HG03095 (cell line): ENCODE data around the gene ZFP62.
"Not testable (repeated sequence)": the region's sequence is repeated elsewhere in the genome, so short reads cannot be mapped to it uniquely, and the experiment has no call there.

Experiments
- ATAC-seq: cut with Tn5 transposase; IDR thresholded peaks from one replicate; pipeline ENCODE4 v1.9.1; 2021; ENCODE audit warnings: moderate library complexity; ENCODE audit not compliant: unreplicated experiment

The ZFP62 gene

GRCh38 chr5:180860887-180861822 is at the start of gene ZFP62:
ZFP62 (minus strand) TSS chr5:180861276; CDS start chr5:180861219, 57 bp downstream.
- peak; percentile 85 for ATAC-seq

DNA sequence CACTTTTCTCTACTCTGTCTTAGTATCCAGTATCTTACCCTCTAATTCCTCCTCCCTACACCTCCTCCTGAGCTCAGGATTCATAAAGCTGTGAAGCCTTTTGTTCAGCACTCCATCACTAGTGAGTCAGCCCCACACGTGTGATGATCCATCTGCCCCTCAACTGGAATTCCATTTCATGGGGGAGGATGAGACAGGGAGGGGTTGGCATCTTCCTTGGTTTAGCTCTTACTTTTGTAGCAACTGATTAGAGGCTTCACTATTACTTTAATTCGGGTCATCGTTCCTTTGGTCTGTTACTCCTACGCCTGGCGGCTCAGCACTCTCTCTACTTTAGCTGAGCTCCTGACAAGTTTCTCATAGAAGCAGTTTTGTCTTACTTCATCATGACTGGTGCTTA is 49.7 kb upstream of the ZFP62 start:
- ATAC-seq, result no peak

GRCh38 chr5:180910182-180910581 is 49.1 kb upstream of the ZFP62 start:
- ATAC-seq, result no peak

DNA sequence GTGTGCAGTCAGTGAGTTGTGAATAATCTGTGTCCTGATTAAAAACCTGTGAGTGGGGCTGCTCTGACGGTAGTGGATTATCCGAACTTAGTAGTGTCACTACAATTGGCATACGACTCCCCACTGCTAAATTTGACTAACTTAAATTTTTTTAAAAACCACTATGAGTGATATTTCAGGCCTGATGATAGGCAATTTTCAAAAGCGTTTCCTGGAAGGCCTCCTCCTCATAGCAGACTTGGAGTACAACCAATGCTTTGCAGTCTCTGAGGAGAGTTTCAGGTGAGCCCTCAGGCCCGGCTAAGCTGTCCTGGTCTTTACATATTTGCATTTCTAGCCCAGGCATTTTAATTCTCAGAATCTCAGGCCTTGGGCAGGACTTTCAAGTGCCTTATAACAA is 48.7 kb upstream of the ZFP62 start:
- no peak for ATAC-seq

DNA sequence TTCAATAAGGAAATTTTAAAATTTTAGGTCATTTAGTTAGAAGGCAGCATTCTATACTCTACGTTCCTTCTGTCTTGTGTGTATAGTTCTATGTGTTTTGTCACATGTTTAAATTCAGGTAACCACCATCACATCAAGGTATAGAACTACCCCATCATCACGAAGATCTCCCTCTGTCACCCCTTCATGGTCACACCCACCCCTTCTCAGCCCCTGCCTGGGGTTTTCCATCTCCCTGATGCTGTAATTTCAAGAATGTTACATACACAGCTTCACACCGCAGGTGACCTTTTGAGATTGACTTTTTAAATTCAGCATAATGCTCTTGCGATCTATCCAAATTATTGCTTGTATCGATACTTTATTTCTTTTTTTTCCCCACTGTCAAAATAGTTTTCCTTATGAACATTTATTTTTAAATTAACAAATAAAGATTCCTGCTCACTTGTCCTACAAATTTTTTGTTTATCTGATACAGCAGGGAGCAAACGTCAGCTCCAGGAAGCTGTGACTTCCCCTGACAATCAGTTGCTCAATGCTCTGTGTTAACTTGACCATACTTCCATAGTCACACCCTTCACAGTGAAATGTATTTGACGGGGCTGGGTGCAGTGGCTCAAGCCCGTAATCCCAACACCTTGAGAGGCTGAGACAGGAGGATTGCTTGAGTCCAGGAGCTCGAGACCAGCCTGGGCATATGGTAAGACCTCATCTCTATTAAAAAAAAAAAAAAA is 48.1 kb upstream of the ZFP62 start:
- ATAC-seq, result no peak

GRCh38 chr5:180908400-180908799 is 47.3 kb upstream of the ZFP62 start:
- ATAC-seq, result no peak

DNA sequence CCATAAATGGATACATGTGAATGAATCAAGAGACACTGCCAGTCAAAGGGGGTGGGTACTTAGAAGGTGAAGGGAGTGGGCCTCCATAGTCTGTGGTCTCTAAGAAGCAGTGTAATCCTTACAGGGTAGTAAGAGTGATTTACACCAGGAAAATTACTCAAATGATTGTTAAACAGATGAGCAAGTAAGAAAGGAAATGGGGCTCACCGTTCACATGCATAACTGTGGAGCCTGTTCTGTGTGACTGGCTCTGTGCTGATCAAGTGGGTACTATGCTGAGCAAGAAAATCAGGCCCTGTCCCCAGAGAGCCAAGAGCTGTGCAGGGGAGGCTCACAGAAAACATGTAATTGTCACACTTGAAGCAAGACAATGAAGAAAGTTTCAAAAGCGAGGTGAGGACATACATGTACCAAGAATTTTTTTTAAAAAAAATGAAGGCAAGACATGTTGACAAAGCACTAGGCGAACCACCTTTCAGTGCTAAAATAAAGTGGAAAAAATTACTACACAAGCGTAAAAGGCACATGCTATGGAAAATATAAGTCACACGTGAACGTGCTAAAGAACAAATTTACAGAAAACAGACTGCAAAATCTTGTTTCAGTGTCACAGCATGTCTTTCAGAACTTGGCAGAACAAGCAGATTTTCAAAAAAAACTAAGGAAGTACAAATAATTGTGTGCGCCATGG is 40.4 kb upstream of the ZFP62 start:
- ATAC-seq, result no peak

DNA sequence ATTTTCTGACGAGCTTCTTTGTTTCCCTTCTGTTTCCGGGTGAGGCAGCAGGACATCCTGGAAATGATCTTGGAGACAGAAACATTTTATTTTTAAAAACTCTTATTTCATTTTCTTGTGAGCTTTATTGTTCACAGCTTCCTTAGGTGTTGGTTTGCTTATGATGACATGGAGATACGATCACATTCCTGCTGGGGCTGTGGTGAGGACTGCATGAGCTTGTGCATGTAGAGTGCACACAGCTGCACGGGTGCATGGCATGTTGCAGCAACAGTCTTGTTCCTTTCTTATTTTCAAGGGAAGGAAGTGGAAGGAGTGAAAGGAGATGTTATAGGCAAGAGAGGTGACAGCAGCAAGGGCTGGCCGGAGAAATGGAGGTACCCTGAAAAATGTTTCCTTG is 39.1 kb upstream of the ZFP62 start:
- no peak for ATAC-seq

GRCh38 chr5:180898621-180899246 is 37.7 kb upstream of the ZFP62 start, which contains the start of gene BTNL8:
BTNL8 (plus strand) TSS chr5:180899159; CDS start chr5:180899311, 152 bp downstream.
- no peak for ATAC-seq

DNA sequence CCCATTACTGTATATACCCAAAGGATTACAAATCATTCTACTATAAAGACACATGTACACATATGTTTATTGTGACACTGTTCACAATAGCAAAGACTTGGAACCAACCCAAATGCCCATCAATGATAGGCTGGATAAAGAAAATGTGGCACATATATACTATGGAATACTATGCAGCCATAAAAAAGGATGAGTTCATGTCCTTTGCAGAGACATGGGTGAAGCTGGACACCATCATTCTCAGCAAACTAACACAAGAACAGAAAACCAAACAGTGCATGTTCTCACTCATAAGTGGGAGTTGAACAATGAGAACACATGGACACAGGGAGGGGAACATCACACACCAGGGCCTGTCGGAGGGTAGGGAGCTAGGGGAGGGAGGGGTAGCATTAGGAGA is 34.3 kb upstream of the ZFP62 start:
- not testable (repeated sequence) for ATAC-seq

DNA sequence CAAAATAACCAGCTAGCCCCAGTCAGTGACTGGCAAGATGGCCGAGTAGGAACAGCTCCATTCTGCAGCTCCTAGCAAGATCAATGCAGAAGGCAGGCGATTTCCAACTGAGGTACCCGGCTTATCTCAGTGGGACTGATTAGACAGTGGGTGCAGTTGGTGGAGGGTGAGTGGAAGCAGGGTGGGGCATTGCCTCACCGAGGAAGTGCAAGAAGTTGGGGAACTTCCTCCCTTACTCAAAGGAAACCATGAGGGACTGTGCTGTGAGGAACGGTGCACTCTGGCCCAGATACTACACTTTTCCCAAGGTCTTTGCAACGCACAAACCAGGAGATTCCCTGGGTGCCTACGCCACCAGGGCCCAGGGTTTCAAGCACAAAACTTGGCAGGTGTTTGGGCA is 28.3 kb upstream of the ZFP62 start:
- no peak for ATAC-seq

GRCh38 chr5:180885845-180886529 is 24.9 kb upstream of the ZFP62 start:
- ATAC-seq, result not testable (repeated sequence)

DNA sequence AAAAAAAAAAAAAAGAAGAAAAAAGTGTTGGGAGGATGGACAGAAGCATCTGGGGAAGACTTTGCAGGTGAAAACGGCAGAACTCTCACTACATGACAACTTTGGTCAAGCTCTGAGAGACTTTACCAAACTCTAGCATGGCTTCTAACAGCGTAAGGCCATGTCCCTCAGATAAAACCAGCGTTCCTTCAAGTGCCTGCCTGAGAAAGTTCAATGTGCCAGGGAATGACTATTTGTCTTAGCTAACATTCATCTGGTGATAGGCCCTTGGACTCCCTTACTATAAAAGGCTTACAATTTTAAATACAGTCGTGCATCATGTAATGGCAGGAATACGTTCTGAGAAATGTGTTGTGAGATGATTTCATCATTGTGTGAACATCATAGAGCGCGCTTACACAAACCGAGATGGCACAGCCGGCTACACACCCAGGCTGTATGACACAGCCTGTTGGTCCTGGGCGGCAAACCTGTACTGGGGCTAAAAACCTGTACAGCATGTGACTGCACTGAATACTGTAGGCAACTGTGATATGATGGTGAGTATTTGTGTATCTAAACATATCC is 14.9 kb upstream of the ZFP62 start:
- no peak for ATAC-seq

GRCh38 chr5:180874804-180875582 is 13.9 kb upstream of the ZFP62 start:
- no peak for ATAC-seq

GRCh38 chr5:180873615-180874520 is 12.8 kb upstream of the ZFP62 start:
- peak; percentile 76 for ATAC-seq

DNA sequence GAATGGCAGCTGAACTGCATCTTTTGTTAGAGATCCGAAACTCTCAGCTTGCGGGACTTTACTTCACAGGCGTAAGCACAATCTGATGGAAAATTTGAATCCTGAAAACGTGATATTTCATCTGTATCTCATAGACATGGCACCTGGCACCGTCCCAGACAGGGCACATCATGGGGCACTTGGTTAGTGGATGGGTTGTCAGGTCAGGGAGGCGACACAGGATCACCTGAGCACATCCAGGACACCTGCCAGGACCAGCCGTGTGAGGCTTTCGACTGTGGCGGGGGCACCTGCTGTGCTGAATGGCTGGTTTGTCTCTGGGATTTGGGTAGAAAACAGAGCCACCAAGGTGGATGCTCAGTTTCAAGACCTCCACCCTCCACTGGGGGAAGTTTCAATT is 11.3 kb upstream of the ZFP62 start:
- ATAC-seq, result no peak

DNA sequence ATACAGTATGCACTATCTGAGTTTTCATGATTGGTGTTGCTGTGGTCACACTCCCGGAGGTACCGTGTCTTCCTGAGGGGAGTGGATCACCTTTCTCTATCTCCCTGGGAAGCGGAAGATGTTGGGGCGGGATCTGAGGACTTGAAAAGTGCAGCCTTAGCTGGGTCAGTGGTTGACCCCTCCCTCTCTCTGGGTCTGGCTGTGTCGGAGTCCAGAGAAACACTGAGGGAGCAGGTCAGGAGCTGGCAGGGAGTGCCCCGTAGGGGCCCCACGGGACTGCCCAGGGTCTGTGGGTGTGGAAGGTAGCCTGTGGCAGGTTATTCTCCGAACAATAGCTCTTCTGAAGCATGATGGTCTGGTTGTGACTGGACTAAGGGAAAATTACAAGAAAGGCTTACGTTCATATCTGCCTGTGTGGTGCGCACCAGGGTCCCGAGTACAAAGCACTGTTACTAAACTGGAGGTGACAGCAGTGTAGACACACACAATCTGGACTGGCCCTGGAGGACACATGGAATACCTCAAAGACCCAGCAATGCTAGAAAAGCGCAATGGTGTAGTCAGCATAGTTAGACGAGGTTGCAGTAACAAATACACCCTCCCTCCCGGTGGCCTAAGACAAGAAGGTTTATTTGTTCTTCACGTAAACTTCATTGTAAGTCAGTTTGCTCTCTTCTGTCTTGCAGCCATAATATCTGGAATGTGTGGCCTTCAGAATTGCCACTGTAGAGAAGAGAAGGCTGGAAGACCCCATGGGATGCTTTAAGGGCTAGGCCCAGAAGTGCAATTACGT is 9.4 kb upstream of the ZFP62 start:
- ATAC-seq, result no peak
